GM12878 (cell line): ENCODE data around the gene CACNA2D1. TPM values are rescaled to one million over a fixed set of nuclear protein-coding genes. Genes with fewer than 3 reads are reported as not detected.

Source experiments
- IKZF1 ChIP-seq: fragments of 450-650 bp; conservative IDR thresholded peaks from 2 replicates; pipeline ENCODE4 v1.6.1; 2017; ENCODE audit warnings: antibody characterized with exemption, mild to moderate bottlenecking
- SIX5 ChIP-seq: IDR thresholded peaks from 2 replicates; pipeline ENCODE4 v1.6.1; 2011; ENCODE audit warnings: mild to moderate bottlenecking, low read depth, low read length, moderate library complexity; ENCODE audit not compliant: severe bottlenecking
- polyA plus RNA-seq, 11 experiments: library from polyadenylated mRNA; depleted of rRNA in 4 of 11; unstranded in 6 of 11; stranded (reverse) in 5 of 11; fragments of >200 nt; fragmentation: Nextera tagmentation in 4 of 11; fragmentation: Illumina TruSeq in 1 of 11; extraction: Ambion mirVana in 4 of 11; extraction: Trizol in 1 of 11; gene quantifications; 1 replicate in 1 of 11; 2 replicates in 10 of 11; pipeline versions ENCODE4 v1.2.1 to v1.2.3, GENCODE V29; 2011 to 2016; ENCODE audit warnings: inconsistent platforms in 2 of 11, missing spikeins in 2 of 11, low read depth in 1 of 11
- total RNA-seq, 4 experiments: library from RNA; depleted of rRNA in 3 of 4; stranded (reverse); fragments of >200 nt in 3 of 4; fragmentation: Illumina TruSeq in 1 of 4; extraction: Trizol in 1 of 4; gene quantifications; 2 replicates each; pipeline versions ENCODE4 v1.2.1 to v1.2.3, GENCODE V29; 2013 to 2021
- TF ChIP-seq, protein P1 (sequence below): IDR thresholded peaks from 2 replicates; pipeline ENCODE4 v1.6.1; 2011; ENCODE audit warnings: borderline replicate concordance, low read depth, mild to moderate bottlenecking, moderate library complexity, mixed read lengths, low read length; ENCODE audit not compliant: insufficient read depth; ENCODE audit errors: extremely low read length
- TF ChIP-seq, protein P2 (sequence below): fragments of 450-650 bp; formaldehyde crosslinking; IDR thresholded peaks from 2 replicates; pipeline ENCODE4 v1.5.0; 2022; ENCODE audit warnings: mild to moderate bottlenecking, missing genetic modification characterization
- TF ChIP-seq, protein P3 (sequence below): fragments of 150-350 bp; IDR thresholded peaks from 2 replicates; pipeline ENCODE4 v1.6.1; 2016; ENCODE audit warnings: low read depth, low read length

The CACNA2D1 gene
- total and polyA plus RNA-seq, 10 of the 15 experiments (the other 5 are each of a cell fraction or from before 2014, with no cell fraction given) = 0.14 to 14.8 (median 0.97) TPM

DNA sequence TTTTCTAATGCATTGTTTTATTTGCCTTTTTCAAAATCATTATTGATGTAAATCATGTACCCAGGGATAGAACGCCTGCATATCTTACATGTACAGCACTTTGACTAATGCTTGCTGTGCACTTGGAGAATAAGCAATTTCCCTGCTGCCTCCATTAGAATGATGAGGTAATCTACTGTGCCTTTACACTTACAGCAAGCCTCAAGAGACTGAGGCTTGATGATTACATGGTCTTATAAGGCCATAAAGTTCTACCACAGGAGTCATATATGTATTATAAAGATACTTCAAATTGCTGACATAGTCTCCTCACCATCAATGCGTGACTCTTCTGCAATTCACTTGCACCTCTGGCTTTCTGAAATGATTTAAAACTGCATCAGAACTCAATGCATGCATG lies 345.2 kb downstream of the CACNA2D1 start (continued):
- TF ChIP-seq, protein P1, sequence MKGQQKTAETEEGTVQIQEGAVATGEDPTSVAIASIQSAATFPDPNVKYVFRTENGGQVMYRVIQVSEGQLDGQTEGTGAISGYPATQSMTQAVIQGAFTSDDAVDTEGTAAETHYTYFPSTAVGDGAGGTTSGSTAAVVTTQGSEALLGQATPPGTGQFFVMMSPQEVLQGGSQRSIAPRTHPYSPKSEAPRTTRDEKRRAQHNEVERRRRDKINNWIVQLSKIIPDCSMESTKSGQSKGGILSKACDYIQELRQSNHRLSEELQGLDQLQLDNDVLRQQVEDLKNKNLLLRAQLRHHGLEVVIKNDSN = no peak
- TF ChIP-seq SIX5 = no peak
- TF ChIP-seq, protein P2, sequence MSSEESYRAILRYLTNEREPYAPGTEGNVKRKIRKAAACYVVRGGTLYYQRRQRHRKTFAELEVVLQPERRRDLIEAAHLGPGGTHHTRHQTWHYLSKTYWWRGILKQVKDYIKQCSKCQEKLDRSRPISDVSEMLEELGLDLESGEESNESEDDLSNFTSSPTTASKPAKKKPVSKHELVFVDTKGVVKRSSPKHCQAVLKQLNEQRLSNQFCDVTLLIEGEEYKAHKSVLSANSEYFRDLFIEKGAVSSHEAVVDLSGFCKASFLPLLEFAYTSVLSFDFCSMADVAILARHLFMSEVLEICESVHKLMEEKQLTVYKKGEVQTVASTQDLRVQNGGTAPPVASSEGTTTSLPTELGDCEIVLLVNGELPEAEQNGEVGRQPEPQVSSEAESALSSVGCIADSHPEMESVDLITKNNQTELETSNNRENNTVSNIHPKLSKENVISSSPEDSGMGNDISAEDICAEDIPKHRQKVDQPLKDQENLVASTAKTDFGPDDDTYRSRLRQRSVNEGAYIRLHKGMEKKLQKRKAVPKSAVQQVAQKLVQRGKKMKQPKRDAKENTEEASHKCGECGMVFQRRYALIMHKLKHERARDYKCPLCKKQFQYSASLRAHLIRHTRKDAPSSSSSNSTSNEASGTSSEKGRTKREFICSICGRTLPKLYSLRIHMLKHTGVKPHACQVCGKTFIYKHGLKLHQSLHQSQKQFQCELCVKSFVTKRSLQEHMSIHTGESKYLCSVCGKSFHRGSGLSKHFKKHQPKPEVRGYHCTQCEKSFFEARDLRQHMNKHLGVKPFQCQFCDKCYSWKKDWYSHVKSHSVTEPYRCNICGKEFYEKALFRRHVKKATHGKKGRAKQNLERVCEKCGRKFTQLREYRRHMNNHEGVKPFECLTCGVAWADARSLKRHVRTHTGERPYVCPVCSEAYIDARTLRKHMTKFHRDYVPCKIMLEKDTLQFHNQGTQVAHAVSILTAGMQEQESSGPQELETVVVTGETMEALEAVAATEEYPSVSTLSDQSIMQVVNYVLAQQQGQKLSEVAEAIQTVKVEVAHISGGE = no peak
- no peak for TF ChIP-seq IKZF1
- TF ChIP-seq, protein P3, sequence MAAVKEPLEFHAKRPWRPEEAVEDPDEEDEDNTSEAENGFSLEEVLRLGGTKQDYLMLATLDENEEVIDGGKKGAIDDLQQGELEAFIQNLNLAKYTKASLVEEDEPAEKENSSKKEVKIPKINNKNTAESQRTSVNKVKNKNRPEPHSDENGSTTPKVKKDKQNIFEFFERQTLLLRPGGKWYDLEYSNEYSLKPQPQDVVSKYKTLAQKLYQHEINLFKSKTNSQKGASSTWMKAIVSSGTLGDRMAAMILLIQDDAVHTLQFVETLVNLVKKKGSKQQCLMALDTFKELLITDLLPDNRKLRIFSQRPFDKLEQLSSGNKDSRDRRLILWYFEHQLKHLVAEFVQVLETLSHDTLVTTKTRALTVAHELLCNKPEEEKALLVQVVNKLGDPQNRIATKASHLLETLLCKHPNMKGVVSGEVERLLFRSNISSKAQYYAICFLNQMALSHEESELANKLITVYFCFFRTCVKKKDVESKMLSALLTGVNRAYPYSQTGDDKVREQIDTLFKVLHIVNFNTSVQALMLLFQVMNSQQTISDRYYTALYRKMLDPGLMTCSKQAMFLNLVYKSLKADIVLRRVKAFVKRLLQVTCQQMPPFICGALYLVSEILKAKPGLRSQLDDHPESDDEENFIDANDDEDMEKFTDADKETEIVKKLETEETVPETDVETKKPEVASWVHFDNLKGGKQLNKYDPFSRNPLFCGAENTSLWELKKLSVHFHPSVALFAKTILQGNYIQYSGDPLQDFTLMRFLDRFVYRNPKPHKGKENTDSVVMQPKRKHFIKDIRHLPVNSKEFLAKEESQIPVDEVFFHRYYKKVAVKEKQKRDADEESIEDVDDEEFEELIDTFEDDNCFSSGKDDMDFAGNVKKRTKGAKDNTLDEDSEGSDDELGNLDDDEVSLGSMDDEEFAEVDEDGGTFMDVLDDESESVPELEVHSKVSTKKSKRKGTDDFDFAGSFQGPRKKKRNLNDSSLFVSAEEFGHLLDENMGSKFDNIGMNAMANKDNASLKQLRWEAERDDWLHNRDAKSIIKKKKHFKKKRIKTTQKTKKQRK = no peak
